Fibroblast of skin of abdomen (primary cell): ENCODE measurements around the gene PDE8B.
"Not testable (repeated sequence)": the region's sequence is repeated elsewhere in the genome, so short reads cannot be mapped to it uniquely, and the experiment has no call there.

Experiments
- DNase-seq: peaks from one replicate; pipeline ENCODE4 v3.0.0-alpha.2; 2013

The PDE8B gene

DNA sequence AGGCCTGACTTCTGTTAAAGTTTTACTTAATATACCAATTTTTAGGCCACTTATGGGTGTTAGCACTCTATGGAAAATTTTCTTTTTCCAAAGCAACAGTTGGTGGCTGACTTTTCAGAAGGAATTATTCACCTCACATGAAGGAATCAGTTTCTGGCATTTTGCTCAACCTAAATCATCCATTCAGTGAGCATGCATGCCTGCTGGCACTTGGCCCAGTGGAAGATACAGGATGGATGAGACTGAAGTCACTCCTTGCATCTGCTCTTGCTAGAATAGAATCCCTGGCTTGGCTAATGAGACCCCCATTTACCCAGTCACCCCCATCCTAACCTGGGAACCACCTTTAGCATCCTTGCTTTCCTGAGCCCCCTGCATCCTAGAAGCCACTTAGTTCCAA, 149.9 kb downstream of the PDE8B start:
- peak; percentile 30 for DNase-seq

GRCh38 chr5:77360973-77361372, 150.5 kb downstream of the PDE8B start:
- no peak for DNase-seq

DNA sequence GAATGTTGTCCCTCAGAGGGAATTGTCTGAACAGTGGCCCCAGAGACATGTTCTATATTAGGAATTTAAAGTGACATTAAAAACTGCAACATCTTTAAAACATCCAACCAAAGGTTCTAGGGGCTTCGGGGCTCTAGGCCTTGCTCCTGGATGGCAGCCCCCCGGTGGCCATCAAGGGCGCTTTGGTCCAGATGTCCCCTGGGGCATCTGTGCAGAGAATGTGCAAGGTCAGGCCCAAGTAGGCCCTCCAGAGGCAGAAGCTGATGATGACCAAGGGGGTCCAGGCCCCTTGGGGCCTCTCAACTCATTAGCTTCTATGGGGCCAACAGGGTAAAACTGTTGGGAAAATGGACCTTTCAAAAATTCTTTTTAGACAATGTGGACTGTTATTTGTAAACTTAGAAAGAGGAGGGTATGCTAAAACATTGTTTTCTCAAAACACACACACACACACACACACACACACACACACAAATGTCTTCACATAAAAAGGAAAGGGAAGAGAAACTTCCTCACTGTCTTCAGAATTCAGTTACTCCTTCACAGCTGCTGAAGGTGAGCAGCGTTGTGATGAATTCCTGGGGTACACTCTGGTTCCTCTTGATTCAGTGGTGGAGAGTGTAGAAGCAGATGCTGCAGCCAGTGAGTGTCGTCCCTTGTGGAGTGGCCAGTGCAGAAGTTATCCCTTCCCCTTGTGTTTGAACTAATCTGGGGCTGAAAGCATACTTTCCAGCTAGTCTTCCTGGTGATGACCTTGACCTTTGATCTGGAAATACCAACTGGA, 156.4 kb downstream of the PDE8B start:
- DNase-seq, result no peak

- DNase-seq, result peak; percentile 10
These were observed 157.3 kb downstream of the PDE8B start for GRCh38 chr5:77367741-77368140.

- no peak for DNase-seq
These were observed 157.9 kb downstream of the PDE8B start for GRCh38 chr5:77368367-77368766.

DNA sequence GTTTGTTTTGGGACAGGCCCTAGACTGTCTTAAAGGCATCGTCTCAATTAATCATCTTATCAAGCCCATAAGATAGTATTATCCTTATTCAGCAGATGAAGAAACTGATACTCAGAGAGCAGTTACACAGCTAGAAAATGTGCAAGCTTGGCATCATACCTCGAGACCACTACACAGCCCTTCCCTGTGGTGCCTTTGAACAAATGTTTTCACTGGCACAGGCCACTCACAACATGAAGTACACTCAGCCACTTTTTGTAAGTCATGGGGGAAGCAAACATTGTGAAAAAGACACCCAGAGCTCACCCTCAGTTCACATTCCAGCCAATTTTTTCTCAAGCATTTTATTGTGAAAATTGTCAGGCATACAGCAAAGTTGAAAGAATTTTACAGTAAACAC, 159.1 kb downstream of the PDE8B start:
- DNase-seq, result no peak

GRCh38 chr5:77374686-77375085, 164.2 kb downstream of the PDE8B start:
- DNase-seq, result no peak

DNA sequence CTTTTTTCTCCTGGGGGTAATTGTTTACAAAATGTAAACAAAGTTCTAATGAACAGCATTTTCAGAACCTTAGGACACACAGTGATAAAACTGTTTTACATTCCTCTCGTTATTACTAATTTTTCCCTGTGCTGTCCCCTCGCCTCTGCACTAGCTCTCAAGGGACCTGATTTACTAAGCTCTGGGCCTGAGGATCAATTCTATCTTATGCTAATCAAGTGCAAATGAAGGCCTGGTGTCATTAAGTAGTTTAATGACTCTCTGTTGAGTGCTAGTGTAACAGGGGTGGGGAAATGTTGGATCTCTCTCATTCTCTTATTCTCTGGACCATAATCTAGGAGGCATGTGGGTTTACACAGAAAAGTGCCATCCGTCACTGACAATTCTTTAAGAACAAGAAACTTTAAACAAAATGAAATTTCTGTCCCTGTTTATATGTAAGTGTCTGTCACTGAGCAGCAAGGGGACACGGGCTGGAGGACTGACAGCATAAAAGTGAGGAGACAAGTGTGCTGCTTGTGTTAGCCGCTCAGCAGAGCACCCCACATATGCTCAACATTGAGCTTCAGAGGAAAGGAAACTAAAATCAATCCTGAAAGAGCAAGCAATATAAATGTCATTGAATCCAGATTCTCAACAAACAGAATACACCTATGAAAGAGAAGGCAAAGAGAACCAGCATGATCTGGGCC, 166.3 kb downstream of the PDE8B start:
- no peak for DNase-seq

- DNase-seq, result no peak
These were observed 169.1 kb downstream of the PDE8B start for GRCh38 chr5:77379558-77380061.

- no peak for DNase-seq
These were observed 170.2 kb downstream of the PDE8B start for GRCh38 chr5:77380636-77381035.

DNA sequence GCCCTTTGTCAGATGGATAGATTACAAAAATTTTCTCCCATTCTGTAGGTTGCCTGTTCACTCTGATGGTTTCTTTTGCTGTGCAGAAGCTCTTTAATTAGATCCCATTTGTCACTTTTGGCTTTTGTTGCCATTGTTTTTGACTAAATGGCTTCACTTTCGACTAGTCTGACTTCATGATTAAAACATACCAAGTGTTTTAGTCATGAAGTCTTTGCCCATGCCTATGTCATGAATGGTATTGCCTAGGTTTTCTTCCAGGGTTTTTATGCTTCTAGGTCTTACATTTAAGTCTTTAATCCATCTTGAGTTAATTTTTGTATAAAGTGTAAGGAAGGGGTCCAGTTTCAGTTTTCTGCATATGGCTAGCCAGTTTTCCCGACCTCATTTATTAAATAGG, 172.9 kb downstream of the PDE8B start:
- not testable (repeated sequence) for DNase-seq

GRCh38 chr5:77386340-77386739, 175.9 kb downstream of the PDE8B start:
- DNase-seq, result not testable (repeated sequence)

DNA sequence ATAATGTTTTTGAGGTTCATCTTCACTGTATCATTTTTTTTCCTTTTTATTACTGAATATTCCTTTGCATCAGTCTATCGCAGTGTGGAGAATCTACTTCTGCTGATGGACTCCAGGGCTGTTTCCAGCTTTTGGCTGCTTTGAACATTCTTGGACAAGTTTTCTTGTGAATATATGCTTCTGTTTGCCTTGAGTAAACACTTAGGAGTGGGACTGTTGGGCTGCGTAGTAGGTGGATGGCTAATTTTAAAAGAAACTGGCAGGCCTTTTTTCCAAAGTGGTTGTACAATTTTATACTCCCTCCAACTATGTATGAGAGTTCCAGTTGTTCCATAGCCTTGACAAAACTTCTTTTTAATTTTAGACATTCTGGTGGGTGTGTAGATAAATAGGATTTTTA, 179.3 kb downstream of the PDE8B start:
- no peak for DNase-seq

- DNase-seq, result no peak
These were observed 179.7 kb downstream of the PDE8B start for GRCh38 chr5:77390221-77390620.

- DNase-seq, result peak; percentile 44
These were observed 180.3 kb downstream of the PDE8B start for GRCh38 chr5:77390795-77391194.

GRCh38 chr5:77391240-77391765, 180.8 kb downstream of the PDE8B start:
- no peak for DNase-seq

DNA sequence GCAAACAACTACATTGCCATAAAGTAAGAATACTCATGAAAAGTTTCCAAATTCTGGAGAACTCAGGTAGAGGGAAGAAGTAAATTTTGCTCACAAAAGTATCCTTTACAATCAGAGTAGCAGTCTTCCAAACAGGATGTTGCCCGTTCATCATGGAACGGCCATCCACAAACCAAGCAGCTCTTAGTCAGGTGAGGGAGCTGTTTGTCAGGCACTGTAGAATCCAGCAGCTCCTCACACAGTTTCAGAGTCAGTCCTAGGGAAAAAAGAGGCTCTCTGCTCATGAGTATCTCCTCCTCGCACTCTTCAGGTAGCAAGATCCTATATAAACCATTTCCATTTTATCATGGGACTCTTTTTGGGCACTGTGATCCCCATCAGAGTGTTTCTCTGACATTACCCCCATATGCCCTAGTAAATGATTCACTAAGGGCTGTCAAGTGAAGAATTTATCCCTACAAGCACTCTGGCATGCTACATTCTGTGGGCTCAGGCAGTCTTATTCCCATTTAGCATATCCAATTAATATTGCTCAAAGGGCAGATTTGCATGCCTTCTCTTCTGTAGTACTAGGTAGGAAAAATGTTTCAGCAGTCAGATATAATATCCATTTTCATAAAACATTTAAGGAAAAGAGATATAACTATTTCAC, 183.7 kb downstream of the PDE8B start:
- no peak for DNase-seq

- no peak for DNase-seq
These were observed 185.5 kb downstream of the PDE8B start for GRCh38 chr5:77396017-77396416.

GRCh38 chr5:77397686-77398292, 187.3 kb downstream of the PDE8B start:
- DNase-seq, result no peak

- DNase-seq, result no peak
These were observed 188.0 kb downstream of the PDE8B start for GRCh38 chr5:77398458-77398857.

DNA sequence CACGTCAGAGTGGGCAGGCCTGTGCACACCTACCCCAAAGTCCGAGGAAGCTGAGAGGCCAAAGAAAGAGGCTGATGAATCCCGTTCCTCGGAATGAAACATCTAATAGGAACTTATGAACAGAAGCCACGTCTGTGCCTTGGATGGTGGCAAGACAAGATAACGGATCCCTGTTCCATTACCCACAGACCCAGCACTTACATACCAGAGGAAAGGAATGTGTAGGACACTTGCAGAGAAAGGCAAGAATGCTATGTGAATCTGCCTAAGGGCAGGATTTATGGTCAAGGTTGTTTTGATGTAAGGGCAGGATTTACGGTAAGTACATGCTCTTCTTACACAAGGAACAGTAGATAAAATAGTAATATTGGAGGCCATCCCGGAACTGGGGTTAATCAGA, 188.4 kb downstream of the PDE8B start:
- DNase-seq, result peak; percentile 21

GRCh38 chr5:77400645-77401044, 190.2 kb downstream of the PDE8B start:
- DNase-seq, result no peak

DNA sequence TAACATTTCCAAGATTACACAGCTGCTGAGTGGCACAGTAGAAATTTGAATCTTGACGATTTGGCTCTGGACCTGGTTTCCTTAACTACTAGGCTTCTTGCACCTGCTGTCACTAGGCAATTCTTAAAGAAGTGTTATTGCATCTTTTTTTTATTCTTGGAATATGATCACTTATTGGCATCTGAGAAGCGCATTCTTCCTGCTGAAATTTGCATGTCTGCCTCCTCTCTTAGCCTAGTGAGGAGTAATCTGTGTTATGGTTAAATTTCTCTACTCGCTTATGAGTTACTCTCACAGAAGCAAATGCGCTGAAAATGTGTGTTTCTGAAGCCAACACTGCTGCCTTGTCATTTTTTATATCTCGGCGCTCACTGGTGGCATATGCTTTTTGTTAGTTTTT, 192.3 kb downstream of the PDE8B start:
- DNase-seq, result no peak
